Measurements from ENCODE around the gene MAN1B1. TPM values are rescaled to one million over a fixed set of nuclear protein-coding genes. Genes with fewer than 3 reads are reported as not detected.
"Not testable (repeated sequence)": the region's sequence is repeated elsewhere in the genome, so short reads cannot be mapped to it uniquely, and the experiment has no call there.

Gene MAN1B1
- total RNA-seq, 1 donor from 2014 or later = 59.8 TPM

- no peak for TF ChIP-seq CTCF (IDR thresholded peaks at IDR 0.05; ENCODE audit: partially characterized antibody, unreplicated experiment)
- DNase-seq = no peak
- H3K27me3 Mint-ChIP-seq (ENCODE audit: unreplicated experiment) = peaks cover 5% of the 10 kb centered on the region
- H3K4me1 Mint-ChIP-seq (ENCODE audit: low read depth, unreplicated experiment) = no peaks in the 10 kb centered on the region
- H3K9me3 Mint-ChIP-seq (ENCODE audit: unreplicated experiment) = peaks cover 8% of the 10 kb centered on the region
- H3K27ac Mint-ChIP-seq (ENCODE audit: unreplicated experiment) = no peak overlapping the region
- no peak overlapping the region for H3K4me3 Mint-ChIP-seq (ENCODE audit: unreplicated experiment)
- H3K36me3 Mint-ChIP-seq (ENCODE audit: unreplicated experiment) = no peaks in the 10 kb centered on the region
Measured at GRCh38 chr9:137062384-137062783, 24.4 kb upstream of the MAN1B1 start.

- not testable (repeated sequence) for DNase-seq; H3K4me3 Mint-ChIP-seq (ENCODE audit: unreplicated experiment); H3K27me3 Mint-ChIP-seq (ENCODE audit: unreplicated experiment); H3K36me3 Mint-ChIP-seq (ENCODE audit: unreplicated experiment); H3K9me3 Mint-ChIP-seq (ENCODE audit: unreplicated experiment); H3K27ac Mint-ChIP-seq (ENCODE audit: unreplicated experiment); H3K4me1 Mint-ChIP-seq (ENCODE audit: low read depth, unreplicated experiment)
Measured at GRCh38 chr9:137062798-137063197, 24.0 kb upstream of the MAN1B1 start.

- no peak overlapping the region for H3K27ac Mint-ChIP-seq (ENCODE audit: unreplicated experiment)
- H3K4me3 Mint-ChIP-seq (ENCODE audit: unreplicated experiment) = no peak overlapping the region
- no peaks in the 10 kb centered on the region for H3K27me3 Mint-ChIP-seq (ENCODE audit: unreplicated experiment)
- no peak for TF ChIP-seq CTCF (IDR thresholded peaks at IDR 0.05; ENCODE audit: partially characterized antibody, unreplicated experiment)
- H3K9me3 Mint-ChIP-seq (ENCODE audit: unreplicated experiment) = peaks cover 3% of the 10 kb centered on the region
- peaks cover 3% of the 10 kb centered on the region for H3K4me1 Mint-ChIP-seq (ENCODE audit: low read depth, unreplicated experiment)
- H3K36me3 Mint-ChIP-seq (ENCODE audit: unreplicated experiment) = no peaks in the 10 kb centered on the region
- DNase-seq = no peak
Measured at GRCh38 chr9:137063311-137064026, 23.3 kb upstream of the MAN1B1 start.

GRCh38 chr9:137064027-137064879, 22.5 kb upstream of the MAN1B1 start:
- Mint-ChIP-seq H3K27ac (ENCODE audit: unreplicated experiment) (no peak overlapping the region), H3K4me3 (ENCODE audit: unreplicated experiment) (no peak overlapping the region), H3K9me3 (ENCODE audit: unreplicated experiment) (peaks cover 3% of the 10 kb centered on the region), H3K27me3 (ENCODE audit: unreplicated experiment) (no peaks in the 10 kb centered on the region), H3K4me1 (ENCODE audit: low read depth, unreplicated experiment) (peaks cover 3% of the 10 kb centered on the region), H3K36me3 (ENCODE audit: unreplicated experiment) (no peaks in the 10 kb centered on the region)
- DNase-seq = peak; percentile 86
- peak; percentile 98 for TF ChIP-seq CTCF (IDR thresholded peaks at IDR 0.05; ENCODE audit: partially characterized antibody, unreplicated experiment)

GRCh38 chr9:137064880-137065164, 22.0 kb upstream of the MAN1B1 start:
- H3K9me3 Mint-ChIP-seq (ENCODE audit: unreplicated experiment) = peaks cover 3% of the 10 kb centered on the region
- H3K27me3 Mint-ChIP-seq (ENCODE audit: unreplicated experiment) = no peaks in the 10 kb centered on the region
- no peak for TF ChIP-seq CTCF (IDR thresholded peaks at IDR 0.05; ENCODE audit: partially characterized antibody, unreplicated experiment)
- H3K36me3 Mint-ChIP-seq (ENCODE audit: unreplicated experiment) = no peaks in the 10 kb centered on the region
- H3K4me1 Mint-ChIP-seq (ENCODE audit: low read depth, unreplicated experiment) = peaks cover 3% of the 10 kb centered on the region
- no peak for DNase-seq
- no peak overlapping the region for H3K27ac Mint-ChIP-seq (ENCODE audit: unreplicated experiment)
- no peak overlapping the region for H3K4me3 Mint-ChIP-seq (ENCODE audit: unreplicated experiment)
